GM18909 (cell line): ENCODE data around the gene CDK1.

Experiments used
- ATAC-seq: cut with Tn5 transposase; IDR thresholded peaks from one replicate; pipeline ENCODE4 v1.9.1; 2021; ENCODE audit warnings: mild to moderate bottlenecking; ENCODE audit not compliant: unreplicated experiment, poor library complexity

CDK1 gene

DNA sequence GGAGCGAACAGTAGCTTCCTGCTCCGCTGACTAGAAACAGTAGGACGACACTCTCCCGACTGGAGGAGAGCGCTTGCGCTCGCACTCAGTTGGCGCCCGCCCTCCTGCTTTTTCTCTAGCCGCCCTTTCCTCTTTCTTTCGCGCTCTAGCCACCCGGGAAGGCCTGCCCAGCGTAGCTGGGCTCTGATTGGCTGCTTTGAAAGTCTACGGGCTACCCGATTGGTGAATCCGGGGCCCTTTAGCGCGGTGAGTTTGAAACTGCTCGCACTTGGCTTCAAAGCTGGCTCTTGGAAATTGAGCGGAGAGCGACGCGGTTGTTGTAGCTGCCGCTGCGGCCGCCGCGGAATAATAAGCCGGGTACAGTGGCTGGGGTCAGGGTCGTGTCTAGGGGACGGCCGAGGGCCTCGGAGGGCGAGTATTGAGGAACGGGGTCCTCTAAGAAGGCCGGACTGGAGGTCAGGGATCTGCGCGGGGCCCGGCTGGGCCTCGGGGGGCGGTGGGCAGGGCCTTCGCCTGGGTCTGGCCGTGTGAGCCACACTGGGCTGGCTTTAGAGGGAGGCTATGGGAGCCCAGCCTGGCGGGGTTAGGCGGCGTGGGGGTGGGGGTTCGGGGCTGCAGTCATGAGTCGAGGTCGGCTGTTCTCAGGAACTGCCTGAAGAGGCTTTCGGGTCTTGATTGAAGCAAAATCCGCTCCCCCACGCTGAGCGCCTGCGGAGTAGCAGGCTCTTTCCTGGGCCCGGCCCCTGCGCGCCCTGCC lies at the start of gene CDK1:
CDK1 (plus strand) TSS at position 265 of the 757 bp plus-strand sequence. CDS start 1,688 bp downstream, outside the sequence.
- ATAC-seq, result peak; percentile 98

DNA sequence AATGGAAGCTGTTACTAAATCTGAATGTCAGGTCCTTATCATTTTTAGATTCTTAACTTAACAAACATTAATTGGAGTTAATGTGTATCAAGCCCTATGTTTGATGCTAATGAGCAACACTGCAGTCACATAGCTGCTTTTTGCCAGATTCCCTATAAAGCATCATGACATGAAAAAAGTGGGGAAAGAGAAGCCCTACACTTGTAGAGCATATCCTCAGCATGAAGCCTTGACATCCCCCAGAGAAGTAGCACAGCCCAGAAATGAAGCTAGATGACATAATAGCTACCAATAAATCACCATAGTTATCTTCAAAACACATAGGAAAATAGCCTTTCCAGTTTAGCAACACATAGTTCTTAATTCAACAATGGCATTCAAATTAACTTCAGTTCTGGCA lies 49.2 kb upstream of the CDK1 start:
- ATAC-seq, result no peak

DNA sequence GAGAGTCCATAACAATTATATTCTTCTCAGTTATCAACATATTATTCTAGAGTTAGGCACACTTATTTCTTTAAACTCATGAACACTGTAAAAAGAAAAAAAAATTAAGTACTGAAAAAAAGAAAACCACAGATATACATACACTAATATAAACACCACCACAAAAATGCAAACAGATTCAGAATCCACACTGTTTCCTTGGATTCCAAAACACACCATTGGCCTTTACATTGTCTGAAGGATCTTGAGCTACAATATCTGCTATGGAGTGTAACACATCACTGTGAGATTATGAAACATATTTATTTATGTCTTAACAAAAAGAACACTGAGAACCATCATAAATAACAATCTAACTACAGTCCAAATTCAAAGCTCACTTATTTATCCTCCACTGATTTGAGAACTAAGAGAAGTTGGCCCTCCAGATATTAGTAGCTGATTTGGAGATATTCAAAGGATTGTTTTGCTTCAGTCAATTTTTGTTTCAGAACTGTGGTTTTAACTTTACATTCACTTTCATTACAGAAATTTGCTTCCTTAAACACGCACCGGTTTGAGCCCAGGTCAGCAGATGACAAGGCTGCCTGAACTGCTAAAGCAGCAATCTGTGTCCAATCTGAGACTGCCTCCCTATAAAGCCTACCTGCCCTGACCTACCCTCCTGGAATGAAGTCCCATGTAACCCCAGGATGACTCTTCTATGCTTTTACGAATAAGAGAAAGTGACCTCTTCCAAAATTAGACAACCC lies 47.0 kb upstream of the CDK1 start:
- peak; percentile 80 for ATAC-seq

DNA sequence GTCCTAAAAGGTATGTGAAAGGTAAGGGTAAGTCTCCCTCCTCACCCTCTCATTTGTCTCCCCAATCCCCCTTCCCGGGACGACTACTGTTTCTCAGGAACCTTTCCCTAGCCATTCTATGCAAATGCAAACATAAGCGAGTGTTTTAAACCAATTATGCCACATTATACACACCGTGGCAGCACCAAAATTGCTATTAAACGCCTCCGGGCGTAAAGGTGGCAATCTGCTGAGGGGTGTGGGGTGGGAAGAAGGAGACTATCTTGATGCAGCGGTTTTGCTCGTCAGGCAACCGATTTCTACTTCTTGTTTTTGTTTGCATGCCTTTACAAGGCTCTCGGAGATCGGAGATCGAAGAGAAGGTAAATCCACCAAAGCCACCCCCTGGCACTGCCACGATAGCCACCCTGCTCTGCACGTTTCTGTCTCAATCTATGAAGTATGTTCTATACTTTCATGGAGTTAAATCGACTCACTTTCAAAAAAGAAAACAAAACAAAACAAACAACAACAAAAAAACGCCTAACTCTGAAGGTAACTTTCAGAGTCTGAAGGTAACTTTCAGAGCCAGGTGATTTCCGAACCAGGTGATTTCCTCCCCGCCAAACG lies 46.0 kb upstream of the CDK1 start:
- ATAC-seq, result no peak

DNA sequence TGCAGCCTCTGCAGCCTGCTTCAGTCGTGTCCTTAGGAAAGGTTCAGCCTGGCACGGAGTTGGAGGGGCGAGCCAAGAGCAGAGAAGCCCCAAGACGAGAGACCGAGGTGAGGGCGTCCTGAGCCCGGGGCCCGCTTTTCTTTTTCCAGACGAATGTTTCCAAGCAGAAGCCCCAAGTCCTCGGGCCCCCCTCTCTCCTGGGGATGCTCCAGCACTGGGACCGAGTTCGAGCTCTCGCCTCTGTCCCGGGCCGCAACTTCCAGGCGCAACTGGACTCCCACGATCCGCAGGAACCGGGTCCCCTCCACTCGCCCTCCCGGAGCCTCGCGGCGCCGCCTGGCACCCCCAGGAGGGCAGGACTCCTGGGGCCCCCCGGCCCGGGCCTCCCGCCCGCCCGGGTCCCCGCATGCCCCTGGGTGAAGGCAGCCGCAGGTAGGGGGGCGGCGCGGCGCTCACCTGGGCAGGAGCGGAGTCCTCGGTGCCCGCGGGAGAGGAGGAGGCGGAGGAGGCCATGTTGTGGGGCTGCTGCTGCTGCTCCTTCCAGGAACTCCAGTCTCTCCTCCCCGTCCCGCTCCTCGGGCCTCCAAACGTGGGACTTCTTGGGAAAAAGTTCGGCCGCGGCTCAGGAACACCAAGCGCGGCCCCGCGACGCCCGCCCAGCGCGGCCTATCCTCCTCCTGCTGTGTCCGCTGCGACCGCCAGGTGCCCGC lies 45.3 kb upstream of the CDK1 start:
- ATAC-seq, result peak; percentile 66

DNA sequence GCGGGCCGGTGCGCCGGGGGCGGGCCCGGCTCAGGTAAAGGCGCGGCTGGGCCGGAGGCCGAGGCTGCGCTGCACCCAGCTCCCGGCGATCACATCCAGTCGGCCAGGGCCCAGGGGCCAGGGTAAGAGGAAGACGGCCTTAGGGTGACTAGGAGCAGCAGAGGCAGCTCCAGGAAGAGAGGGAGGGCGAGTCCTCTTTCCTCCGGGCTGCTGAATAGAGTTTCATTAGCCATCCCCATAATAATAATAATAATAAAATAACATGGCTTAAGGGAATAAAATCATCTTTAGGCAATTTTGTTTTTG lies 44.8 kb upstream of the CDK1 start:
- no peak for ATAC-seq

DNA sequence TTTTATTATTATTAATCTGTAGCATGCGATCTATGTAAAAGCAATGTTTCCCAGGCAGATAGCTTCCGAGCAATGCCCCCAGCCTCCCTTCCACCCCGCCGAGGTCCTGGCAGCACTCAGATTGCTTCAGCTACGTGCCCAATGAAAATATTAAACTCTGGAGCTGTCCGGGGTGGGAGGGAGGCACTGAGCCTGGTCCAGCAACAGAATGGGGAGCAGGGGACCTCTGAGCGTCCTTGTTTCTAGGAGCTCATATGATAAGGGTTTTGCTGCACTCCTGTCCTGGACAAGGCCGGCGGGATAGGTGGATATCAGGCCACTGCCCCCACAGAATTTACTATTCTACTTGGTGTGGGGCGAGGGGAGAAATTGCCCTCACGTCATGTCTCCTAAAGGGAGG lies 44.5 kb upstream of the CDK1 start:
- ATAC-seq, result no peak

DNA sequence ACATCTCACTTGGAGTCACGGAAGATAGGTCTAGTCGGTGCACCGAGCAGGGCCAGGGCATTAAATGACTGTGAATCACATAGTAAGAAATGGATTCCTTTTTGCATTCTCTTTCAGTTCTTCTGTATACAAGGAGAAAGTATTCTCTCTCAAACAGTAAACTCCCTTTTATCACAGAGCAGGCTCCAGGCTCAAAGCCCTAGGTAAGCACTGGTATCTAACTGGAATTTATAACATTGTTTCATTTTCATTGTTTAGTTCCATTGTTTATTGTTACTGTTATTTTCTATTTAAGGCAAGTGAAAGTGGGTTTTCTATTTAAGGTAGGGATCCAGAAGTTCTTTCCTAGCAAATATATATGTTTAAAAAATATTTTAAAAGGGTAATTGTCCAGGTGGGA lies 44.1 kb upstream of the CDK1 start:
- ATAC-seq, result no peak

DNA sequence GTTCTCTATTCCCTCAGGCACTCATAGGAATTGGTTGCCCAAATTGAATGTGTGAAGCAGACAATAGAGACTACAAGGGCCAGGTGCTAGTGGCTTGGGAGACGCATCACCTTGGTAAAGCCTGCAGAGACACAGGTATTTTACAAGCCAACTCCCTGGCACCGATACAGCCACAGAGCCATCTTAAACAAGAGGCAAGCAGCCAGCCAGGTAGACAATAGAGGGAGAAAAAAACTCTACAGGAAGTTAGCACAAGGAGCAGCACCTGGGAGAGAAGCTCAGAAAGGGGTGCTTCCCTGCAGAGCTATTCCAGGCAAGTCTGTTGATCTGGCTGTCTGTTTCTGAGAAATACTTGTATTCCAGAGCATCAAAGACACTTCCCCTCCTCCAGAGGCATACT lies 43.0 kb upstream of the CDK1 start:
- ATAC-seq, result no peak

DNA sequence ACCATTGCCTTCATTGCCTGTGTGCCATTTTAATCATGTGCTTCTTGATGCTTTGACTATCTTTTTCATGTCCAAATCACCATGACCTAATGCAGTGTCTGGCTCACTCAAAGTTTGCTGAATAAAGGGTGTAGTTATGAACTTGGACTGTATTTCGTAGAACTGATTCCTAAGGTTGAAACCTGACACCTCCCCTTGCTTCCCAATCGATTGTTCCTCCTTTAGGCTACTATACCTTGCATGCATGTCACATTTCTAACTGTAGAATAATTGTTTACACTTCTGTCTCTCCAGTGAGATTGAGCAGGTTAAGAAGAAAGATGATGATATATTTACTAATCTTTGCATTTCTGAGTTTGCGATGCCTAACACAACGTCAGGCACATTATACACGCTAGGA lies 41.0 kb upstream of the CDK1 start:
- no peak for ATAC-seq

DNA sequence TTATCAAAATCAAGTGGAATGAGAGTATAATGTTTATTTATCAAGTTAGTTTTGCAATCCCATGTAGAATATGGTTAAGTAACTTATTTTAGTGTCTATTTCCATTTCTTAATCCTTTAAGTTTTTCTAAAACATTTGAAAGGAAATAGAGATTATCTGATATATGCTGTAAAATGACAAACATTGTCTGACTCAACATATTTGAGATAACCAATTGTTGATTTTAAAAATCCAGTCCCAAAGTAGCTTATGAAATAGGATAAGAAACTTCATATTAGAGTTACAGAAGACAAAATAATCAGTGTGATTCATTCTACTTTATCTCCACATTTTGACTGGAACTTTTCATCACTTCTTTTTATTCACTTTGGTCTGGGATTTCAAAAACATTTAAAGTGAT lies 38.7 kb upstream of the CDK1 start:
- no peak for ATAC-seq

DNA sequence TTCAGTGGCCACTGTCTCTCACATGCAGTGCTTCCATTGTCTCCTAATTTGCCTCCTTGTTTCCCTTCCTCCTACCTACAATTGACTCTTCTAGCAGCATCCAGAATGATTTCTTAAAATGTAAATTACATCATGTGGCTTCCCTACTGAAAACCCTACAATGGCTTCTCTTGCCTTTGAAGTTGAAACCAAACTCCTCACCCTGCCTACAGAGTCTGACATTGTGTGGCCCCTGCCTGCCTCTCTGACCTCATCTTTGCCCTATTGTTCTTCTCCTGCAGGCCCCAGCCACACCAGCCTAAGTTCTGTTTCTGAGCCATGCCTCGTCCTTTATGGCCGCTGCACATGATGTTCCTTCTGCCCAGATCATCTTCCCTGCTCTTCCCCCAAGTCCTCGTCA lies 35.8 kb upstream of the CDK1 start:
- no peak for ATAC-seq

DNA sequence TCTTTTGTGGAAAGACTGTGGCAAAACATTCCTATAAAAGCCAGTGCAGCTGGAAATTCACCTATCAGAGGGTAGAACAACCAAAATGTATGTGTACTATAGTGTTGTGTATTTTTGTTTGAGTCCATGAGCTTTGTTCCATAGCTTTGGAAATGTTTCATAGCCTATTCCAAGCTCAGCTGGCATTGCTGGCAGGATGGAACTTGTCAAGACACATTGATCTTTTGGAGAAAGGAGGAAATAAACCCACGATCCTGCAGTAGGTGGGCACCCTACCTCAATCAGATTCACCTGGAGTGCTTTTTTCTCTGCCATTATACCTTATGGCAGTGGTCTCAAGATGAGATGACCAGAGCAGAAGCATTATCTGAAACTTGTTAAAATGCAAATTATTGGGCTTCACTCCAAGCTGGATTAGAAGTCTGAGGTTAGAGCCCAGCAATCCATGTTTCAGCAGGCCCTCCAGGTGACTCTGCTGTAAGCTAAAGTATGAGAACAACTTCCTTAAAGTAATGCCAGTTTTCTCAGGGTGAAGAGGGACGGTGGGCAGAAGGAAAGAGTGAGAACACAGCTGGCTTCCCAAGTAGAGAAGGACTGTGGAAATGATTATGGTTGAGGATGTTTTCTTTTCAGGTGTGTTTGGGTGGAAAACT lies 30.3 kb upstream of the CDK1 start:
- ATAC-seq, result no peak

DNA sequence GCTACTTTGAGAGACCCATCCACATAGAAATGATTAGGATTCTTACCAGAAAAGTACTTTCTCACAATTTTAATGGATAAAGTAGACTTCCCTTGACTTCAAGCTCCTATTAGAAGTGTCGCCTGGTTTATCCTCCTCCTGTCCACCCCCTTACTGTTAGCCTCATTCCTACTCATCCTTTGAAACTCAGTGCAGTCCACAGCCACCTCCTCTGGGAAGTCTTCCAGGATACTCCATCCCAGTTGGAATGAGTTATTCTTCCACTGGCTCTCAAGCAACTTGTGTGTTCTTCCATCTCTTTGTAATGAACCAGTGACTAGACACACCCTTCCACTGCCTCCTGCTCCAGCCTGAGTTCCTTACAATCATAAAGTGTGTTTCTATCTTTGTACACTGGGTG lies 25.1 kb upstream of the CDK1 start:
- no peak for ATAC-seq

DNA sequence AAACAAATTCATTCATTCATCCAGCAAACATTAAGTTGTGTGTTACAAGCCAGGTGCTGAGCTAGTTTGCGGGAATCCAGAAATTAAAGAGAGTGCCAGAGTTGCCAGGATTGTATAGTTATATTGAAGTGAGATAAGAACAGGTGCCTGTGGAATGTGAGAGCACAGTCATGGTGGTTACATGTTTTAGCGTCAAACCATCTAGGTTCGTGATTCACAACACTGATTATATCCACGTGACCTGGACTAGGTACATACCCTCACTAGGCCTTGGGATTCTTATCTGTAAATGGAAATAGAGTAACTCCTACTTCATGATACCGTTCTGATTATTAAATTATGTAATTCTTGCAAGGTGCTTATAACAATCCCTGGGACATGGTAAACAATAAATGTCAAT lies 24.5 kb upstream of the CDK1 start:
- ATAC-seq, result no peak

DNA sequence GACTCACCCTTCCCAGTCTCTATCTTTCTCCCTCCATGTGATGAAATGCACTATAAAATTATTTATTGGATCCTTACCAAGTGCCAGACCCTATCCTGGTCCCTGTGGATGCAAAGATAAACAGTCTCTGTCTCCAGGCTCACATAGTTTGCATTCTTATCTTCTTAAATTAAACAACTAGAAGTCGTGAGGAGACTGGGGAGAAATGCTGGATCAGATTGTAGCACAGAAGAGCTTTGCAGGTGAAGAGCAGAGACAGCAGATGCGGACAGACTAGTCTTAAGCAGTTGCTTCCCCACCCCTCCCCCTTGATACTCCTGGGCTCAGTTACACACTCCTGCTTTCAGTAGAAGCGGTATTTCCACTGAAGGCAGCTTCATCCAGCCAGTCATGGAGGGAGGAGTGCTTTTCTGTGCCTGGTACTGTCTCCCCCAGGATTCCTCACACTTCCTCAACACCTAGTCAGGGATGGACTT lies 20.8 kb upstream of the CDK1 start:
- ATAC-seq, result no peak

DNA sequence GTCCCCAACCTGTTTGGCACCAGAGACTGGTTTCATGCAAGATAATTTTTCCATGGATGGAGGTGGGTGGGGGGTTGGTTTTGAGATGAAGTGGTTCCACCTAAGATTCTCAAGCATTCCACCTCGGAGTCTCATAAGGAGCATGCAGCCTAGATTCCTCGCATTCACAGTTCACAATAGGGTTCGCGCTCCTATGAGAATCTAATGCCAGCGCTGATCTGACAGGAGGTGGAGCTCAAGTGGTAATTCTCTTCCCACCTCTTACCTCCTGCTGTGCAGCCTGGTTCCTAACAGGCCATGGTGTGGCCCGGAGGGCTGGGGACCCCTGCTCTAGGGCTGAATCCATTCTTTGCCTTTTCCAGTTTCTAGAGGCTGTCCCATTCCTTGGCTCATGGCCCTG lies 19.1 kb upstream of the CDK1 start:
- ATAC-seq, result no peak

DNA sequence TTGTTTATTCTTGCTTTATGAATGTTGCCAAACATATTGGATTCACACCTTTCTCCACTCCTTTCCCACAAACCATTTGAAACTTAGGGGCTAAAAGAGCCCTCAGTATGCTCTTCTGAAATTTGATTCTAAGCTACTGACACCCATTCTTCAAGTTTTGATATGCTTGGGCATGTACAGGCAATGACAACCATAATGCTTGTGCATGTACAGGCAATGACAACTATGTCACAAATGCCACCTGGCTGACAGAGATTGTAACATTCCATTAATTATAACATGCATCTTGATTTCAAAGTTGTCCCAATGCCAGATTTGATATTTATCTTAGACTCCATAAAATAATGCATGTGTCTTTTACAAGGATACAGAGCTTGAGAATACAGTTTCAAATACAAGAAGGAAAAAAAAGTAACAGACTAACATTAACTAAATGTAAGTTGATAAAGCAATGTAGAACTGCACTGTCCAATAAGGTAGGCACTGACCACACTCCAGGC lies 17.5 kb upstream of the CDK1 start:
- ATAC-seq, result no peak

DNA sequence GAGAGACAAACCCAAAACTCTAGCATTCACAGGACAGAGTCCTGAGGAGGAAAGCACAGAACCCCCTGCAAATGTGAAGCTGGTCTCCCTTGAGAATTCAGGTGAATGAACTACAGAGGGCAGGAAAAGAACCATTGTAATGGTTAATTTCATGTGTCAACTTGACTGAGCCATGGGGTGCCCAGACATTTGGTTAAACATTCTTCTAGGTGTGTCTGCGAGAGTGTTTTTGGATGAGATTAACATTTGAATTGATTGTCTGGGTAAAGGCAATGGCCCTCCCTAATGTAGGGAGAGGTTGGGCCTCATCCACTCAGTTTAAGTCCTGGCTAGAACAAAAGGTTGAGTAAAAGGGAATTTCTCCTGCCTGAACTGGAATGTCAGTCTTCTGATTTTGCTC lies 15.7 kb upstream of the CDK1 start:
- ATAC-seq, result no peak

DNA sequence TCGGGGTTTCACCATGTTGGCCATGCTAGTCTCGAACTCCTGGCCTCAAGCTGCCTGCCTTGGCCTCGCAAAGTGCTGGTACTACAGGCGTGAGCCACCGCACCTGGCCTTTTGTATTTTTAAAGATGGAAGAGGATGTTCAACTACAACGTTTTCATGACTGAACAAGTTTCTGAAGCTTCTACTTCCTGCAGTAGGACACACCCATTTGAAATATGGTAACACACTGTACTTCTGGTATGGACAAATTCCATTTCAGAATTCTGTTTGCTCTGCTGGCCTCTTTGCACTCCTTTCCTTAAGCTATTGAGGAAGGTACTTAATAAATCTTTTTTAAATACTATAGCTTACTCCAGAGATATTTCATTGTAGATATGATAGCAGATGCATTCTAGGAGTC lies 10.9 kb upstream of the CDK1 start:
- no peak for ATAC-seq
